ENCODE data around the gene CADPS.

DNA sequence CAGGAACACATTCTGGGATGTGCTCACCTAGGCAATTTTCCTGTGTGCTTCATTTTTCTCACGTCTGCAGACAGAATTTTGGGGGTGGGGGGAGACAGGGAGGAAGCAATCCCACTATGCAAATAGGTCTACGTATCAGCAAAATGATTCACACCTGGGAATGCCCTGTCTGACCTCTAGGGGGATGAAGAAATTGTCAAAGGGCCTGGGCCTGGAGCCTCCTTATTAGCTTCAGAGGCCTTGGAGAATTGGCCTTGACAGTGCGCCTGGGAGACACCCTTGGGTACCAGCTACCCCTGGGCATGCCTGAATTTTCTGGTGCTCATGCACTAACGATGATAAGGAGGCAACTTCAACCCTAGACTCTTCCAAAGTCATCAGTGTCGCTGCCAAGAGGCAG lies 207.5 kb downstream of the CADPS start:
- TF ChIP-seq, protein P1, sequence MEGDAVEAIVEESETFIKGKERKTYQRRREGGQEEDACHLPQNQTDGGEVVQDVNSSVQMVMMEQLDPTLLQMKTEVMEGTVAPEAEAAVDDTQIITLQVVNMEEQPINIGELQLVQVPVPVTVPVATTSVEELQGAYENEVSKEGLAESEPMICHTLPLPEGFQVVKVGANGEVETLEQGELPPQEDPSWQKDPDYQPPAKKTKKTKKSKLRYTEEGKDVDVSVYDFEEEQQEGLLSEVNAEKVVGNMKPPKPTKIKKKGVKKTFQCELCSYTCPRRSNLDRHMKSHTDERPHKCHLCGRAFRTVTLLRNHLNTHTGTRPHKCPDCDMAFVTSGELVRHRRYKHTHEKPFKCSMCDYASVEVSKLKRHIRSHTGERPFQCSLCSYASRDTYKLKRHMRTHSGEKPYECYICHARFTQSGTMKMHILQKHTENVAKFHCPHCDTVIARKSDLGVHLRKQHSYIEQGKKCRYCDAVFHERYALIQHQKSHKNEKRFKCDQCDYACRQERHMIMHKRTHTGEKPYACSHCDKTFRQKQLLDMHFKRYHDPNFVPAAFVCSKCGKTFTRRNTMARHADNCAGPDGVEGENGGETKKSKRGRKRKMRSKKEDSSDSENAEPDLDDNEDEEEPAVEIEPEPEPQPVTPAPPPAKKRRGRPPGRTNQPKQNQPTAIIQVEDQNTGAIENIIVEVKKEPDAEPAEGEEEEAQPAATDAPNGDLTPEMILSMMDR (conservative IDR thresholded peaks at IDR 0.05; ENCODE audit: low read length), result peak; percentile 62
- no peak for TF ChIP-seq EZH2phosphoT487 (IDR thresholded peaks at IDR 0.05; ENCODE audit: borderline replicate concordance)

Measured in Loucy (cell line).